Measurements from ENCODE around the gene MAD1L1.

Gene MAD1L1

GRCh38 chr7:2074691-2075090, 158.1 kb downstream of the MAD1L1 start:
- H3K27ac ChIP-seq = peak overlapping the region; percentile 45
- TF ChIP-seq CTCF (conservative IDR thresholded peaks at IDR 0.05) = no peak

GRCh38 chr7:2072798-2073197, 159.9 kb downstream of the MAD1L1 start:
- TF ChIP-seq CTCF (conservative IDR thresholded peaks at IDR 0.05) = no peak
- no peak overlapping the region for H3K27ac ChIP-seq

- H3K27ac ChIP-seq = no peak overlapping the region
- TF ChIP-seq CTCF (conservative IDR thresholded peaks at IDR 0.05) = no peak
Measured at GRCh38 chr7:2072042-2072441, 160.7 kb downstream of the MAD1L1 start.

GRCh38 chr7:2071133-2071832, 161.5 kb downstream of the MAD1L1 start:
- no peak for TF ChIP-seq CTCF (conservative IDR thresholded peaks at IDR 0.05)
- H3K27ac ChIP-seq = no peak overlapping the region

- no peak for TF ChIP-seq CTCF (conservative IDR thresholded peaks at IDR 0.05)
- H3K27ac ChIP-seq = no peak overlapping the region
Measured at GRCh38 chr7:2070151-2070763, 162.5 kb downstream of the MAD1L1 start.

- TF ChIP-seq CTCF (conservative IDR thresholded peaks at IDR 0.05) = no peak
- H3K27ac ChIP-seq = no peak overlapping the region
Measured at GRCh38 chr7:2069472-2069860, 163.3 kb downstream of the MAD1L1 start.

GRCh38 chr7:2068693-2069471, 163.9 kb downstream of the MAD1L1 start:
- TF ChIP-seq CTCF (conservative IDR thresholded peaks at IDR 0.05) = no peak
- H3K27ac ChIP-seq = no peak overlapping the region
